ENCODE measurements around the gene NXF1. TPM values are rescaled to one million over a fixed set of nuclear protein-coding genes. Genes with fewer than 3 reads are reported as not detected.

NXF1 gene
- 27.8 and 77.6 TPM in 2 replicates for total RNA-seq (ENCODE audit: low replicate concordance)

- peak within 1 kb of the TSS; percentile 97 for H3K4me3 ChIP-seq (ENCODE audit: low read depth, low read length)
- peak; percentile 94 for DNase-seq (ENCODE audit: low read depth)
- TF ChIP-seq CTCF (IDR thresholded peaks at IDR 0.05; ENCODE audit: insufficient read depth, low read length) = no peak
Observed at GRCh38 chr11:62805076-62805892, at the start of gene NXF1. TSS of gene NXF1 (minus strand) at chr11:62805440. CDS start at chr11:62805356, 84 bp downstream.

- H3K4me3 ChIP-seq (ENCODE audit: low read depth, low read length) = peak overlapping the region; percentile 81
- DNase-seq (ENCODE audit: low read depth) = no peak
- TF ChIP-seq CTCF (IDR thresholded peaks at IDR 0.05; ENCODE audit: insufficient read depth, low read length) = no peak
Observed at GRCh38 chr11:62854013-62854824, 49.0 kb upstream of the NXF1 start.

- no peak for TF ChIP-seq CTCF (IDR thresholded peaks at IDR 0.05; ENCODE audit: insufficient read depth, low read length)
- peak overlapping the region; percentile 81 for H3K4me3 ChIP-seq (ENCODE audit: low read depth, low read length)
- DNase-seq (ENCODE audit: low read depth) = no peak
Observed at GRCh38 chr11:62853279-62853965, 48.2 kb upstream of the NXF1 start.

- no peak for DNase-seq (ENCODE audit: low read depth)
- TF ChIP-seq CTCF (IDR thresholded peaks at IDR 0.05; ENCODE audit: insufficient read depth, low read length) = no peak
- H3K4me3 ChIP-seq (ENCODE audit: low read depth, low read length) = no peak overlapping the region
Observed at GRCh38 chr11:62852523-62853188, 47.4 kb upstream of the NXF1 start.

- H3K4me3 ChIP-seq (ENCODE audit: low read depth, low read length) = no peak overlapping the region
- TF ChIP-seq CTCF (IDR thresholded peaks at IDR 0.05; ENCODE audit: insufficient read depth, low read length) = no peak
- DNase-seq (ENCODE audit: low read depth) = no peak
Observed at GRCh38 chr11:62851807-62852522, 46.7 kb upstream of the NXF1 start.
